ENCODE results near the gene CASK. TPM values are rescaled to one million over a fixed set of nuclear protein-coding genes. Genes with fewer than 3 reads are reported as not detected.

The CASK gene
- total RNA-seq, 2 experiments from 2014 or later = 39.9 to 44.6 TPM

- H3K27ac Mint-ChIP-seq = no peak overlapping the region
These were observed 328.7 kb downstream of the CASK start for GRCh38 chrX:41594634-41595033.

GRCh38 chrX:41591906-41592305, 331.4 kb downstream of the CASK start:
- Mint-ChIP-seq H3K4me3 (no peak overlapping the region), H3K27me3 (no peaks in the 10 kb centered on the region), H3K27ac (no peak overlapping the region), H3K9me3 (no peaks in the 10 kb centered on the region), H3K4me1 (ENCODE audit: low read depth) (no peaks in the 10 kb centered on the region), H3K36me3 (ENCODE audit: low read depth) (peaks cover 8% of the 10 kb centered on the region)
- ChIA-PET POLR2A (no interaction called here), CTCF (no interaction called here)
- no peaks in the 10 kb centered on the region for H3K4me1 ChIP-seq (ENCODE audit: insufficient read depth, low read length)
- peaks cover 7% of the 10 kb centered on the region for H3K36me3 ChIP-seq (ENCODE audit: insufficient read depth, low read length)
- H3K27me3 ChIP-seq (ENCODE audit: control insufficient read depth in 1 of 2, insufficient read depth in 2 of 2, low read length in 2 of 2) = no peaks in the 10 kb centered on the region
- H3K4me3 ChIP-seq (ENCODE audit: low read length) = no peak overlapping the region
- no peak for TF ChIP-seq CTCF (IDR thresholded peaks at IDR 0.05)
- intact Hi-C loops (cut with DNase I, micrococcal nuclease) = no loop called here
- DNase-seq (no peak), ATAC-seq (ENCODE audit: poor library complexity) (no peak)
- H3K9me3 ChIP-seq (ENCODE audit: control insufficient read depth in 1 of 2, insufficient read depth in 1 of 2, low read length in 2 of 2) = no peaks in the 10 kb centered on the region
- H3K27ac ChIP-seq (ENCODE audit: low read depth in 1 of 2, low read length in 2 of 2) = no peak overlapping the region

More at GRCh38 chrX:41594634-41595033, 328.7 kb downstream of the CASK start:
- no peaks in the 10 kb centered on the region for H3K36me3 ChIP-seq (ENCODE audit: insufficient read depth, low read length)
- POLR2A ChIA-PET = no interaction called here
- TF ChIP-seq CTCF (IDR thresholded peaks at IDR 0.05) = no peak
- intact Hi-C loops (cut with DNase I, micrococcal nuclease) = no loop called here
- no peaks in the 10 kb centered on the region for H3K9me3 ChIP-seq (ENCODE audit: control insufficient read depth in 1 of 2, insufficient read depth in 1 of 2, low read length in 2 of 2)
- Mint-ChIP-seq H3K36me3 (ENCODE audit: low read depth) (peaks cover 10% of the 10 kb centered on the region), H3K27me3 (no peaks in the 10 kb centered on the region), H3K4me3 (no peak overlapping the region), H3K4me1 (ENCODE audit: low read depth) (no peaks in the 10 kb centered on the region), H3K9me3 (no peaks in the 10 kb centered on the region)
- no peak overlapping the region for H3K27ac ChIP-seq (ENCODE audit: low read depth in 1 of 2, low read length in 2 of 2)
- no peaks in the 10 kb centered on the region for H3K4me1 ChIP-seq (ENCODE audit: insufficient read depth, low read length)
- CTCF ChIA-PET = no interaction called here
- H3K27me3 ChIP-seq (ENCODE audit: control insufficient read depth in 1 of 2, insufficient read depth in 2 of 2, low read length in 2 of 2) = no peaks in the 10 kb centered on the region
- ATAC-seq (ENCODE audit: poor library complexity) (no peak), DNase-seq (no peak)
- H3K4me3 ChIP-seq (ENCODE audit: low read length) = no peak overlapping the region

- no peaks in the 10 kb centered on the region for H3K4me1 Mint-ChIP-seq (ENCODE audit: low read depth)
- H3K27ac Mint-ChIP-seq = no peak overlapping the region
- intact Hi-C loops (cut with DNase I, micrococcal nuclease) = no loop called here
- no peak for TF ChIP-seq CTCF (IDR thresholded peaks at IDR 0.05)
- DNase-seq (no peak), ATAC-seq (ENCODE audit: poor library complexity) (no peak)
- no peak overlapping the region for H3K4me3 ChIP-seq (ENCODE audit: low read length)
- no peaks in the 10 kb centered on the region for H3K4me1 ChIP-seq (ENCODE audit: insufficient read depth, low read length)
- H3K36me3 ChIP-seq (ENCODE audit: insufficient read depth, low read length) = peaks cover 7% of the 10 kb centered on the region
- POLR2A ChIA-PET = no interaction called here
- no peak overlapping the region for H3K4me3 Mint-ChIP-seq
- peaks cover 12% of the 10 kb centered on the region for H3K36me3 Mint-ChIP-seq (ENCODE audit: low read depth)
- H3K27ac ChIP-seq (ENCODE audit: low read depth in 1 of 2, low read length in 2 of 2) = no peak overlapping the region
- CTCF ChIA-PET = no interaction called here
- no peaks in the 10 kb centered on the region for H3K9me3 Mint-ChIP-seq
- no peaks in the 10 kb centered on the region for H3K27me3 Mint-ChIP-seq
- no peaks in the 10 kb centered on the region for H3K27me3 ChIP-seq (ENCODE audit: control insufficient read depth in 1 of 2, insufficient read depth in 2 of 2, low read length in 2 of 2)
- no peaks in the 10 kb centered on the region for H3K9me3 ChIP-seq (ENCODE audit: control insufficient read depth in 1 of 2, insufficient read depth in 1 of 2, low read length in 2 of 2)
These were observed 332.7 kb downstream of the CASK start for GRCh38 chrX:41590641-41591040.
